Nephron progenitor cell (in vitro differentiated cells): ENCODE measurements around the gene TRIM2.

ENCODE experiments used
- DNase-seq: peaks from one replicate; pipeline ENCODE4 v3.0.0; 2021
- H3K27ac Mint-ChIP-seq: 2 replicates; pipeline ENCODE4 v1.8.0; 2021; ENCODE audit warnings: mild to moderate bottlenecking, moderate library complexity, mixed read lengths
- H3K27me3 Mint-ChIP-seq: 2 replicates; pipeline ENCODE4 v1.8.0; 2021; ENCODE audit warnings: mild to moderate bottlenecking, low read depth, mixed read lengths; ENCODE audit not compliant: poor library complexity
- H3K36me3 Mint-ChIP-seq: 2 replicates; pipeline ENCODE4 v1.8.0; 2021; ENCODE audit warnings: low read depth, mixed read lengths
- H3K4me1 Mint-ChIP-seq: 2 replicates; pipeline ENCODE4 v1.8.0; 2021; ENCODE audit warnings: mixed read lengths
- H3K4me3 Mint-ChIP-seq: 2 replicates; pipeline ENCODE4 v1.8.0; 2021; ENCODE audit warnings: mild to moderate bottlenecking, moderate library complexity, mixed read lengths
- H3K9me3 Mint-ChIP-seq: 2 replicates; pipeline ENCODE4 v1.8.0; 2021; ENCODE audit warnings: mild to moderate bottlenecking, moderate library complexity, mixed read lengths
- TF ChIP-seq, protein P1 (sequence below): fragments of 200-600 bp; sonication (generic); IDR thresholded peaks from 2 replicates; pipeline ENCODE4 v1.5.0; 2021; ENCODE audit warnings: antibody characterized with exemption

TRIM2 gene

DNA sequence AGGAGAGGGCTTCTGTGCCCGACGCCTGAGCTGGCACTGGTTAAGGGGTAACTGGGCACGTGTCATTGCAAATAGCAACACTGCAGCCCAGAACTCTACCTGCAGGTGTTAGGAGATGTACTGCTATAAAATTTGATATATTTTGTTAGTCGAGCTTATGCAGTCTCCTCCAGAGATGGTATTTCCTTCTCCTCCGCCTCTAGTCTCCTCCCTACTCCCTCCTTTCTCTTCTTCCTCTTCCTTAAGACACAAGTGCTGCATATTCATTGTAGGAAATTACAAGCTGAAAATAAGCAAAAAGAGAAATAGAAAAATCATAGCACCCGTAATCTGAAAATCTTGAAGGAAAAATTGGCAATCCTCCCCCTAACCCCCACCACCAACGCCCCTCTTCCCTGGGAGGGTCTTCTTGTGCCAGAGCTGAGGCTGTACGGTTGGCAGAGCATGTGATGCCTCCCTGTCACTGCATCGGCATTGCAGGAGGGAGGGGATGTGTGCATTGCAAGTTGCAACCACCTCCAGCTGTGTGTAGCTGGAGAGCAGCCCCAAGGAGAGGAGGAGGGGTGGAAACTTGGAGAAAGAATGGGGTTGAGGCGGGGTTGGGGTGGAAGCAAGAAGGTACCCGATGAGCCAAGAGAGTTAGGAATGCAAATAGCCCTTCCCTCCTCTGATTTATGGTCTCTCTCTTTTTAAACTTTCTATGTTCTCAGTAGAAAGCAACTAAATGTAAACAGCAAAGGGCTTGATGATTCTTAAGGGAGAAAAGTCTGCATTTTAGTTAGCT, 92.0 kb downstream of the TRIM2 start:
- peak; percentile 9 for DNase-seq
- peaks cover 94% of the 10 kb centered on the region for H3K36me3 Mint-ChIP-seq
- H3K27me3 Mint-ChIP-seq, result peaks cover 4% of the 10 kb centered on the region
- peak overlapping the region; percentile 93 for H3K27ac Mint-ChIP-seq
- TF ChIP-seq, protein P1, sequence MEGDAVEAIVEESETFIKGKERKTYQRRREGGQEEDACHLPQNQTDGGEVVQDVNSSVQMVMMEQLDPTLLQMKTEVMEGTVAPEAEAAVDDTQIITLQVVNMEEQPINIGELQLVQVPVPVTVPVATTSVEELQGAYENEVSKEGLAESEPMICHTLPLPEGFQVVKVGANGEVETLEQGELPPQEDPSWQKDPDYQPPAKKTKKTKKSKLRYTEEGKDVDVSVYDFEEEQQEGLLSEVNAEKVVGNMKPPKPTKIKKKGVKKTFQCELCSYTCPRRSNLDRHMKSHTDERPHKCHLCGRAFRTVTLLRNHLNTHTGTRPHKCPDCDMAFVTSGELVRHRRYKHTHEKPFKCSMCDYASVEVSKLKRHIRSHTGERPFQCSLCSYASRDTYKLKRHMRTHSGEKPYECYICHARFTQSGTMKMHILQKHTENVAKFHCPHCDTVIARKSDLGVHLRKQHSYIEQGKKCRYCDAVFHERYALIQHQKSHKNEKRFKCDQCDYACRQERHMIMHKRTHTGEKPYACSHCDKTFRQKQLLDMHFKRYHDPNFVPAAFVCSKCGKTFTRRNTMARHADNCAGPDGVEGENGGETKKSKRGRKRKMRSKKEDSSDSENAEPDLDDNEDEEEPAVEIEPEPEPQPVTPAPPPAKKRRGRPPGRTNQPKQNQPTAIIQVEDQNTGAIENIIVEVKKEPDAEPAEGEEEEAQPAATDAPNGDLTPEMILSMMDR, result no peak
- H3K4me1 Mint-ChIP-seq, result peaks cover 25% of the 10 kb centered on the region
- H3K4me3 Mint-ChIP-seq, result no peak overlapping the region
- H3K9me3 Mint-ChIP-seq, result peaks cover 33% of the 10 kb centered on the region

DNA sequence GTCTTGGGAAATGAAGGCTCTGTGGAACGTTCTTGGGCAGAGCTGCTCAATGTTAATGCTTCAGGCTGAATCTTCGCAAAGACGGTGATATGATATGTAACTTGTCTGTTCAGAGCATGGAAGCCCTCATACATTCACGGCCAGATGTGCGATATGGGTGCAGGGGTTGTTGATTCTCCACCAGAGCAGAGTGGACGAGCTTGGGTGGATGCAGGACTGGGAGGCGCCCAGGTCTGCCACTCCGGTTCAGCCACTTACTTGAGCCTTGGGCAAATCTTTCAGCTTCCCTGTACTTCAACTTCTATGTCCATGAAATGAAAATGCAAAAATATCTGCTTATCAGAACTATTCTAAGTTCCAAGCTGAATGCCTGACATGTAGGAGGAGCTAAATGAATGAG, 92.9 kb downstream of the TRIM2 start:
- Mint-ChIP-seq H3K27me3 (peaks cover 4% of the 10 kb centered on the region), H3K4me3 (no peak overlapping the region), H3K36me3 (peaks cover 94% of the 10 kb centered on the region), H3K4me1 (peaks cover 25% of the 10 kb centered on the region), H3K27ac (peak overlapping the region; percentile 8), H3K9me3 (peaks cover 42% of the 10 kb centered on the region)
- no peak for DNase-seq
- TF ChIP-seq, protein P1, result no peak

DNA sequence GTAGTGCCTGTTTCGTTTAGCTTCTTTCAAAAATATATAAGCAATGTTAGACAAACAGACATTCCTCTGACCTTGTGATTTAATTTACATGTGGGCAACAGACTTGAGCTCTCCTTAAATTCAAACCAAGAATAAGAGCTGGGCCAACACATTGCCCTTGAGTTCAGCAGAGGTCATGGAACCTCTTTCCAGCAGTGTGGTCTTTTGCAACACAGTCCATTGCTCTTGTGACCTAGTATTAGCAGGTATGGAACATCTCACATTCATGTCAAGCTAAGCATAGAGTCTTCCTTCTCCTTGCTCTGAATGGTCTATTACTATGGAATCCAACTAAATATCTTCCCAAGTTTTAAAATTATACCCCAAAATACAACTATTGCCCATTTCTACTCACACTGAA, 106.5 kb downstream of the TRIM2 start:
- no peak overlapping the region for H3K4me3 Mint-ChIP-seq
- H3K27ac Mint-ChIP-seq, result no peak overlapping the region
- DNase-seq, result no peak
- H3K9me3 Mint-ChIP-seq, result peaks cover 5% of the 10 kb centered on the region
- H3K27me3 Mint-ChIP-seq, result no peaks in the 10 kb centered on the region
- TF ChIP-seq, protein P1, result no peak
- peaks cover 84% of the 10 kb centered on the region for H3K36me3 Mint-ChIP-seq
- H3K4me1 Mint-ChIP-seq, result no peaks in the 10 kb centered on the region

DNA sequence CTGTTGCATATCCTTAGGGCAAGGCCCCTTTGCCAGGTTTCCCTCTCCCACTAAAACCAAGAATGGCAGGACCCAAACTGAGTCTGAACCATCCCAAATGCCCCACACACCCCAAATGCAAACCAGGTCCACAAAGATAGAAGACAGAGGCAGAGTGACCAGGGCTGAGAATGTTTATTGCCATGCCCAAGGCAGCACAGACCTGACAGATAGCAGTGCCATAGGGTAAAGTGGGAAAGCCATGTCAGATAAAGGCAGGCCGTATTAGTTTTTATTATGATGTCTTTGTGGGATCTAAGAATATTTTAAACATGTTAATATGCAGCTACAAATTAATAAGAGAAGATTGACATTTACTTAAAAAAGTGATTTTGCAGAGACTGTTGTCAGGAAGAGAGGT, 110.7 kb downstream of the TRIM2 start:
- Mint-ChIP-seq H3K9me3 (peaks cover 5% of the 10 kb centered on the region), H3K27ac (peak overlapping the region; percentile 60), H3K4me3 (no peak overlapping the region), H3K27me3 (no peaks in the 10 kb centered on the region), H3K36me3 (peaks cover 69% of the 10 kb centered on the region), H3K4me1 (no peaks in the 10 kb centered on the region)
- no peak for DNase-seq
- TF ChIP-seq, protein P1, result no peak

DNA sequence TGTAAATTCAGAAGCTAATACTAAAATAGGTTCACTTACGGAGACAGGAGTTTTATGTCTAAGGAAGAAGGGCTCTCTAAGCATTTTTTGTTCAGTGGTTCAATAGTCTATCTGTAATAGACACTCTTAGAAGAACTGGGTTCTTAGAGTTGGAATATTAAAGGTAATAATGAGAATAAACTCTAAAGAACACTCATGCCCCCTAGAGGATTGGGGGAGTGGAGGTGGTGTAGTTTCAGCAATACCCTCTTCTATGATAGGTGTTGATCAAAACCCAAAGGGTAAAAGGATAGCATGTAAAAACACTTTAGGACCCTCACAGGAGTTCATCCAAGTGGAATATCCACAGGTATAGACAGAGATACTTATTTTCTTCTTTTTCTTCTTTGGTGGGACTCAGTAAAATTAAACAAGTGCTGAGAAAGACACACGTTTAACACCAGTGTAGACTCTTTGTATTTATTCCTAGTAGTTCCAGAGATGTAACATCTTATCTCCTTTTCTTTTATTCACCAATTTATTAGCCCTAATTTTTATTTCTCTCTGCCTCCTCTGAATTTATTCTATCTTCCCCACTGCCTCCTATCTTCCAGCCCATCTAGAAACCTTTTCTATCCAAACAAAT, 114.6 kb downstream of the TRIM2 start:
- TF ChIP-seq, protein P1, result peak; percentile 62
- Mint-ChIP-seq H3K36me3 (peaks cover 55% of the 10 kb centered on the region), H3K27ac (no peak overlapping the region), H3K4me3 (no peak overlapping the region), H3K4me1 (no peaks in the 10 kb centered on the region), H3K27me3 (peaks cover 4% of the 10 kb centered on the region), H3K9me3 (no peaks in the 10 kb centered on the region)
- peak; percentile 17 for DNase-seq
